Thyroid gland (tissue), 4 donors: ENCODE results near the gene TBK1.

ENCODE experiments used
- POLR2A ChIP-seq, 2 donors: fragments of 450-650 bp; IDR thresholded peaks; one replicate each; pipeline ENCODE4 v1.6.1; 2017; ENCODE audit warnings: antibody characterized with exemption in 2 of 2, mild to moderate bottlenecking in 2 of 2, moderate library complexity in 1 of 2
- TF ChIP-seq, protein P1 (sequence below), 6 experiments: fragments of 200-600 bp in 3 of 6; fragments of 450-650 bp in 3 of 6; sonication (generic) in 3 of 6; IDR thresholded peaks; one replicate each; pipeline ENCODE4 v1.5.1; 2016 to 2019; ENCODE audit warnings: antibody characterized with exemption in 6 of 6, mild to moderate bottlenecking in 2 of 6, inconsistent platforms in 1 of 6, moderate library complexity in 1 of 6

DNA sequence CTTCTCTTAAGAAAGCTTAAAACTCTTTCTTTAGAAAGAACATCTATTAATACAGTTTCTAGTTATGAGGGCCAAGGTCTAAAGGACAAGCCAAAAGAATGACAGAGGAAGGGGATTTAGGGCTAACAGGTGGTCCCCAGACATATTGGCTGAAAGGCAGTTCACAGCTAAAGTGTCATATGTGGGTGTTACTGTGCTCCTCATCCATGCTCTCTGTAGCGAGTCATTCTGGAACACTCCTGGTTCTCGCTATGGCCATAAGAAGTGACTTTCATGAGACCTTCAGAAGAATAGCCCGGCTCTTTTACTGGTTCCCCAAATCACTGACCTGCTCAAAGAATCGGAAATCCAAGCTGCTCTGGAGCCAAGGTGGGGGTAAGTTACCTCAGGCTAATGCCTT lies 55.0 kb downstream of the TBK1 start:
- no peak for TF ChIP-seq POLR2A (IDR thresholded peaks at IDR 0.05)
- TF ChIP-seq, protein P1, sequence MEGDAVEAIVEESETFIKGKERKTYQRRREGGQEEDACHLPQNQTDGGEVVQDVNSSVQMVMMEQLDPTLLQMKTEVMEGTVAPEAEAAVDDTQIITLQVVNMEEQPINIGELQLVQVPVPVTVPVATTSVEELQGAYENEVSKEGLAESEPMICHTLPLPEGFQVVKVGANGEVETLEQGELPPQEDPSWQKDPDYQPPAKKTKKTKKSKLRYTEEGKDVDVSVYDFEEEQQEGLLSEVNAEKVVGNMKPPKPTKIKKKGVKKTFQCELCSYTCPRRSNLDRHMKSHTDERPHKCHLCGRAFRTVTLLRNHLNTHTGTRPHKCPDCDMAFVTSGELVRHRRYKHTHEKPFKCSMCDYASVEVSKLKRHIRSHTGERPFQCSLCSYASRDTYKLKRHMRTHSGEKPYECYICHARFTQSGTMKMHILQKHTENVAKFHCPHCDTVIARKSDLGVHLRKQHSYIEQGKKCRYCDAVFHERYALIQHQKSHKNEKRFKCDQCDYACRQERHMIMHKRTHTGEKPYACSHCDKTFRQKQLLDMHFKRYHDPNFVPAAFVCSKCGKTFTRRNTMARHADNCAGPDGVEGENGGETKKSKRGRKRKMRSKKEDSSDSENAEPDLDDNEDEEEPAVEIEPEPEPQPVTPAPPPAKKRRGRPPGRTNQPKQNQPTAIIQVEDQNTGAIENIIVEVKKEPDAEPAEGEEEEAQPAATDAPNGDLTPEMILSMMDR (IDR thresholded peaks at IDR 0.05) = no peak
